PC-3 (cell line): ENCODE results near the gene SLC51A.

ENCODE experiments used
- CTCF ChIP-seq: fragments of 300-600 bp; sonication (generic); conservative IDR thresholded peaks from 2 replicates; pipeline ENCODE4 v1.5.1; 2017; ENCODE audit warnings: antibody characterized with exemption, low read depth, mild to moderate bottlenecking, low read length
- EZH2 ChIP-seq: fragments of 300-600 bp; sonication (generic); IDR thresholded peaks from one replicate; pipeline ENCODE4 v1.6.1; 2017; ENCODE audit warnings: antibody characterized with exemption, mild to moderate bottlenecking, low read length; ENCODE audit not compliant: unreplicated experiment
- EZH2phosphoT487 ChIP-seq: fragments of 300-600 bp; sonication (generic); IDR thresholded peaks from 2 replicates; pipeline ENCODE4 v1.6.1; 2018; ENCODE audit warnings: mild to moderate bottlenecking, antibody characterized with exemption, low read length, borderline replicate concordance

DNA sequence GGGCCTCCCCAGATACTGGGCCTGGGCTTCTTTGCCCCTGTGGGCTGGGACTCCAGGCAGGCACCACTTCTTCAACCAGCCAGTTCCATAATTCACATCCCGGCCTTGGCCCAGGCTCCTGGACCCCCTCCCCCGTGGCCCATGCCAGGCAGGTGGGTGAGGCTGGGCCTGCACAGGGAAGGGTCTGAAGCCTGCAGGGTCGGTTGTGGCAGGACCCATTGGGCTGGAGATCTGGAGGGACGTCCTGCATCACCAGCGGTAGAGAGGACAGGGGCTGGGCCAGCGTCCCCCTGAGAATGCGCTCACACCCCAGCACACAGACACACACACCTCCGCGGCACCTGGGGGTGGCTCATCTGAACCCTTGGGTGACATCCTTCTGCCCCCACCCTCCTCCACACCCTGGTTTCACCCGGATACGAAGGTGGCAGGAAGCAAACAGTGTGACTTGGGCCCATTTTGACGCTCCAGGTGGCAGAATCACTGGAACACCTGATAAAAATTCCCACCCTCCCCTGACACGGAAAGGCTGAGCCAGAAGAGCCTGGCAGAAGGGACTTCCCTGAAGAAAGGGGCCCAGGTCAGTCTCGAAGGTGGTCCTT is 20.6 kb upstream of the SLC51A start:
- TF ChIP-seq EZH2phosphoT487 = no peak
- no peak for TF ChIP-seq CTCF
- no peak for TF ChIP-seq EZH2
